ENCODE measurements around the gene PCDH15.

The PCDH15 gene

GRCh38 chr10:53843736-53844362 is 957.2 kb downstream of the PCDH15 start:
- DNase-seq (ENCODE audit: low read depth) = peak; percentile 26

GRCh38 chr10:53841483-53842145 is 959.4 kb downstream of the PCDH15 start:
- no peak for DNase-seq (ENCODE audit: low read depth)

- no peak for DNase-seq (ENCODE audit: low read depth)
These were observed 960.4 kb downstream of the PCDH15 start for GRCh38 chr10:53840653-53841052.

- DNase-seq (ENCODE audit: low read depth) = no peak
These were observed 961.5 kb downstream of the PCDH15 start for GRCh38 chr10:53839440-53840039.

- no peak for DNase-seq (ENCODE audit: low read depth)
These were observed 964.4 kb downstream of the PCDH15 start for GRCh38 chr10:53836638-53837037.

- DNase-seq (ENCODE audit: low read depth) = no peak
These were observed 967.1 kb downstream of the PCDH15 start for GRCh38 chr10:53833908-53834307.

- no peak for DNase-seq (ENCODE audit: low read depth)
These were observed 973.8 kb downstream of the PCDH15 start for GRCh38 chr10:53827261-53827660.

GRCh38 chr10:53808677-53809372 is 992.2 kb downstream of the PCDH15 start:
- DNase-seq (ENCODE audit: low read depth) = no peak

- DNase-seq (ENCODE audit: low read depth) = no peak
These were observed 1014.7 kb downstream of the PCDH15 start for GRCh38 chr10:53786236-53786900.

- DNase-seq (ENCODE audit: low read depth) = no peak
These were observed 1029.3 kb downstream of the PCDH15 start for GRCh38 chr10:53771701-53772100.

- no peak for DNase-seq (ENCODE audit: low read depth)
These were observed 1030.1 kb downstream of the PCDH15 start for GRCh38 chr10:53770903-53771302.

- peak; percentile 5 for DNase-seq (ENCODE audit: low read depth)
These were observed 1035.7 kb downstream of the PCDH15 start for GRCh38 chr10:53765311-53765710.

GRCh38 chr10:53754596-53755250 is 1046.3 kb downstream of the PCDH15 start:
- no peak for DNase-seq (ENCODE audit: low read depth)

Measured in non-pigmented ciliary epithelial cell (primary cell).